Measurements from ENCODE around the gene IPO4. TPM values are rescaled to one million over a fixed set of nuclear protein-coding genes. Genes with fewer than 3 reads are reported as not detected.

The IPO4 gene
- total and polyA plus RNA-seq, 2 of the 13 experiments (the other 11 are each of a cell fraction or from before 2014, with no cell fraction given), result 39.0 to 179 TPM

DNA sequence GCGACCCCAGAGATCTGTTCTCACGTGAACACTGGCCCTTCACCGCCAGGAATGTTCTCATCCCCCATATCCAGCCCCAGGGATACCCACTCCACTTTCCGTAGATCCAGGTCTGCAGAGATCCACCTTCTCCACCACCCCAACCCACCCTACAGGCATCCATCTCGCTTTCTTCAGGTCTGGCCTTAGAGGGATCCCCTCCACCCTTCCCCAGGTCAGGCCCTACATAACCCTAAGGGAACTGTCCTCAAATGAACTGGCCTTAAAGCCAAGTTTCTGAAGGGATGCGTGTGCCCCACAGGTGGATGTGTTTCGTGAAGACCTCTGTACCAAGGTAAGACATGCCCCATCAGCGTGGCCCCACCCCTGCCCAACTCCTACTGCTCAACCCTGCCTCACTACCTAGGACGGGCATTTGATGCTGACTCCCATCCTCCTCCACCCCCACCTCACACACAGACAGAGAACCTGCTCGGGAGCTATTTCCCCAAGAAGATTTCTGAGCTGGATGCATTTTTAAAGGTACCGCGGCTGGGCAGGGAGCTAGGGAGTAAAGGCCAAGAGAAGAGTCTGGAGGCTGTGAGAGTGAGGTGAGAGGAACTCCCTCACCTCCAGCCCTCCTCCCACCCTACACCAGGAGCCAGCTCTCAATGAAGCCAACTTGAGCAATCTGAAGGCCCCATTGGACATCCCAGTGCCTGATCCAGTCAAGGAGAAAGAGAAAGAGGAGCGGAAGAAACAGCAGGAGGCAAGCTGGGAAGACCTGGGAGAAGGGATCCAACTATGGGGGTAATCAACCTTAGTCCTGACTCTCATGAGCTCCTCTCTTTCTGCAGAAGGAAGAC lies 51.7 kb downstream of the IPO4 start (continued):
- no peak for TF ChIP-seq ZNF460 (CRISPR knock-in tag; IDR thresholded peaks at IDR 0.05; ENCODE audit: borderline replicate concordance)
- no peak for TF ChIP-seq NFE2 (CRISPR knock-in tag; IDR thresholded peaks at IDR 0.05)
- TF ChIP-seq, protein P1, sequence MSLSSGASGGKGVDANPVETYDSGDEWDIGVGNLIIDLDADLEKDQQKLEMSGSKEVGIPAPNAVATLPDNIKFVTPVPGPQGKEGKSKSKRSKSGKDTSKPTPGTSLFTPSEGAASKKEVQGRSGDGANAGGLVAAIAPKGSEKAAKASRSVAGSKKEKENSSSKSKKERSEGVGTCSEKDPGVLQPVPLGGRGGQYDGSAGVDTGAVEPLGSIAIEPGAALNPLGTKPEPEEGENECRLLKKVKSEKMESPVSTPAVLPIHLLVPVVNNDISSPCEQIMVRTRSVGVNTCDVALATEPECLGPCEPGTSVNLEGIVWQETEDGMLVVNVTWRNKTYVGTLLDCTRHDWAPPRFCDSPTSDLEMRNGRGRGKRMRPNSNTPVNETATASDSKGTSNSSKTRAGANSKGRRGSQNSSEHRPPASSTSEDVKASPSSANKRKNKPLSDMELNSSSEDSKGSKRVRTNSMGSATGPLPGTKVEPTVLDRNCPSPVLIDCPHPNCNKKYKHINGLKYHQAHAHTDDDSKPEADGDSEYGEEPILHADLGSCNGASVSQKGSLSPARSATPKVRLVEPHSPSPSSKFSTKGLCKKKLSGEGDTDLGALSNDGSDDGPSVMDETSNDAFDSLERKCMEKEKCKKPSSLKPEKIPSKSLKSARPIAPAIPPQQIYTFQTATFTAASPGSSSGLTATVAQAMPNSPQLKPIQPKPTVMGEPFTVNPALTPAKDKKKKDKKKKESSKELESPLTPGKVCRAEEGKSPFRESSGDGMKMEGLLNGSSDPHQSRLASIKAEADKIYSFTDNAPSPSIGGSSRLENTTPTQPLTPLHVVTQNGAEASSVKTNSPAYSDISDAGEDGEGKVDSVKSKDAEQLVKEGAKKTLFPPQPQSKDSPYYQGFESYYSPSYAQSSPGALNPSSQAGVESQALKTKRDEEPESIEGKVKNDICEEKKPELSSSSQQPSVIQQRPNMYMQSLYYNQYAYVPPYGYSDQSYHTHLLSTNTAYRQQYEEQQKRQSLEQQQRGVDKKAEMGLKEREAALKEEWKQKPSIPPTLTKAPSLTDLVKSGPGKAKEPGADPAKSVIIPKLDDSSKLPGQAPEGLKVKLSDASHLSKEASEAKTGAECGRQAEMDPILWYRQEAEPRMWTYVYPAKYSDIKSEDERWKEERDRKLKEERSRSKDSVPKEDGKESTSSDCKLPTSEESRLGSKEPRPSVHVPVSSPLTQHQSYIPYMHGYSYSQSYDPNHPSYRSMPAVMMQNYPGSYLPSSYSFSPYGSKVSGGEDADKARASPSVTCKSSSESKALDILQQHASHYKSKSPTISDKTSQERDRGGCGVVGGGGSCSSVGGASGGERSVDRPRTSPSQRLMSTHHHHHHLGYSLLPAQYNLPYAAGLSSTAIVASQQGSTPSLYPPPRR (CRISPR knock-in tag; IDR thresholded peaks at IDR 0.05; ENCODE audit: borderline replicate concordance), result peak; percentile 39; the same call in 1 of the 2 replicates
- peak in 1 of 2 experiments; percentile 33; a peak in 1 of 4 replicates for TF ChIP-seq KLF16 (CRISPR knock-in tag; IDR thresholded peaks at IDR 0.05)
- no peak for TF ChIP-seq GZF1 (CRISPR knock-in tag; IDR thresholded peaks at IDR 0.05)
- no peak; the same call in 1 of the 2 replicates for TF ChIP-seq MTA1 (CRISPR knock-in tag; IDR thresholded peaks at IDR 0.05; ENCODE audit: borderline replicate concordance)
- peak; percentile 7; the same call in 1 of the 2 replicates for TF ChIP-seq ETV5 (CRISPR knock-in tag; IDR thresholded peaks at IDR 0.05; ENCODE audit: borderline replicate concordance)
- peak; percentile 84 for TF ChIP-seq PAF1 (CRISPR knock-in tag; IDR thresholded peaks at IDR 0.05)
- TF ChIP-seq, protein P2, sequence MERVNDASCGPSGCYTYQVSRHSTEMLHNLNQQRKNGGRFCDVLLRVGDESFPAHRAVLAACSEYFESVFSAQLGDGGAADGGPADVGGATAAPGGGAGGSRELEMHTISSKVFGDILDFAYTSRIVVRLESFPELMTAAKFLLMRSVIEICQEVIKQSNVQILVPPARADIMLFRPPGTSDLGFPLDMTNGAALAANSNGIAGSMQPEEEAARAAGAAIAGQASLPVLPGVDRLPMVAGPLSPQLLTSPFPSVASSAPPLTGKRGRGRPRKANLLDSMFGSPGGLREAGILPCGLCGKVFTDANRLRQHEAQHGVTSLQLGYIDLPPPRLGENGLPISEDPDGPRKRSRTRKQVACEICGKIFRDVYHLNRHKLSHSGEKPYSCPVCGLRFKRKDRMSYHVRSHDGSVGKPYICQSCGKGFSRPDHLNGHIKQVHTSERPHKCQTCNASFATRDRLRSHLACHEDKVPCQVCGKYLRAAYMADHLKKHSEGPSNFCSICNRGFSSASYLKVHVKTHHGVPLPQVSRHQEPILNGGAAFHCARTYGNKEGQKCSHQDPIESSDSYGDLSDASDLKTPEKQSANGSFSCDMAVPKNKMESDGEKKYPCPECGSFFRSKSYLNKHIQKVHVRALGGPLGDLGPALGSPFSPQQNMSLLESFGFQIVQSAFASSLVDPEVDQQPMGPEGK (CRISPR knock-in tag; IDR thresholded peaks at IDR 0.05), result no peak
- peak; percentile 61 for TF ChIP-seq BORCS8-MEF2B (CRISPR knock-in tag; IDR thresholded peaks at IDR 0.05)
- TF ChIP-seq RARG (CRISPR knock-in tag; IDR thresholded peaks at IDR 0.05; ENCODE audit: low read depth), result 0 out of 2 replicates have a peak, but pooled peaks have one; percentile 77
- TF ChIP-seq FOXK1 (CRISPR knock-in tag; IDR thresholded peaks at IDR 0.05; ENCODE audit: borderline replicate concordance, low read depth), result no peak
- TF ChIP-seq ZNF879 (CRISPR knock-in tag; IDR thresholded peaks at IDR 0.05), result peak; percentile 77; the same call in 1 of the 2 replicates
- TF ChIP-seq, protein P3, sequence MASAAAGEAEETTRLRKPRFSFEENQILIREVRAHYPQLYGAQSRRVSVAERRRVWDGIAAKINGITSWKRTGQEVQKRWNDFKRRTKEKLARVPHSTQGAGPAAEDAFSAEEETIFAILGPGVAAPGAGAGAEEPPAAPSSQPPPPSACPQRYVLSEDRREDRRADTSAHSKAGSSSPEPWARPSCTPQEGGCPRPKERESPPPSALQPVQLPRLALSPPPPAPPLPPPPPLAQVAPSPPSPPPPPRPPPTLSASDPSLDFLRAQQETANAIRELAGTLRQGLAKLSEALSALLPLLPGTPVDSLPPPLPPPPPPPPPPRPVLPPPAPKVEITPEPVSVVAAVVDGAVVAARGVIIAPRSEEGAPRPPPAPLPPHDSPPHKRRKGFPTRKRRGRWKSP (CRISPR knock-in tag; IDR thresholded peaks at IDR 0.05), result no peak
- 0 out of 2 replicates have a peak, but pooled peaks have one; percentile 39 for TF ChIP-seq ZNF550 (CRISPR knock-in tag; IDR thresholded peaks at IDR 0.05; ENCODE audit: borderline replicate concordance)
- no peak for TF ChIP-seq ARHGAP35 (CRISPR knock-in tag; IDR thresholded peaks at IDR 0.05; ENCODE audit: borderline replicate concordance)
- no peak for TF ChIP-seq ZNF558 (CRISPR knock-in tag; IDR thresholded peaks at IDR 0.05; ENCODE audit: borderline replicate concordance)
- peak; percentile 47; the same call in 1 of the 2 replicates for TF ChIP-seq POLR2AphosphoS2 (IDR thresholded peaks at IDR 0.05; ENCODE audit: low read depth, low read length)
- 0 out of 2 replicates have a peak, but pooled peaks have one; percentile 12 for TF ChIP-seq ZNF577 (CRISPR knock-in tag; IDR thresholded peaks at IDR 0.05; ENCODE audit: borderline replicate concordance, low read depth)
- TF ChIP-seq MIER3 (CRISPR knock-in tag; IDR thresholded peaks at IDR 0.05; ENCODE audit: borderline replicate concordance), result peak; percentile 40; the same call in 1 of the 2 replicates

Measured in HepG2 (cell line).